GM18498 (cell line): ENCODE measurements around the gene GIN1.
"Not testable (repeated sequence)": the region's sequence is repeated elsewhere in the genome, so short reads cannot be mapped to it uniquely, and the experiment has no call there.

Experiments used
- ATAC-seq: cut with Tn5 transposase; IDR thresholded peaks from one replicate; pipeline ENCODE4 v1.9.1; 2021; ENCODE audit warnings: mild to moderate bottlenecking, moderate library complexity; ENCODE audit not compliant: unreplicated experiment

Gene GIN1, protein sequence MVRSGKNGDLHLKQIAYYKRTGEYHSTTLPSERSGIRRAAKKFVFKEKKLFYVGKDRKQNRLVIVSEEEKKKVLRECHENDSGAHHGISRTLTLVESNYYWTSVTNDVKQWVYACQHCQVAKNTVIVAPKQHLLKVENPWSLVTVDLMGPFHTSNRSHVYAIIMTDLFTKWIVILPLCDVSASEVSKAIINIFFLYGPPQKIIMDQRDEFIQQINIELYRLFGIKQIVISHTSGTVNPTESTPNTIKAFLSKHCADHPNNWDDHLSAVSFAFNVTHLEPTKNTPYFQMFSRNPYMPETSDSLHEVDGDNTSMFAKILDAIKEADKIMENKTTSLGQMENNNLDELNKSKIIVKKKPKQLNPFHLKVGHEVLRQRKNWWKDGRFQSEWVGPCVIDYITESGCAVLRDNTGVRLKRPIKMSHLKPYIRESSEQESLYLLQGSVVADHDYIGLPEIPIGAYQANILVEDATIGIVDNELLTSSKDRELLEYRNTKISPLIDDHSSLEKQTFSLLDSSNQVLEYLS

DNA sequence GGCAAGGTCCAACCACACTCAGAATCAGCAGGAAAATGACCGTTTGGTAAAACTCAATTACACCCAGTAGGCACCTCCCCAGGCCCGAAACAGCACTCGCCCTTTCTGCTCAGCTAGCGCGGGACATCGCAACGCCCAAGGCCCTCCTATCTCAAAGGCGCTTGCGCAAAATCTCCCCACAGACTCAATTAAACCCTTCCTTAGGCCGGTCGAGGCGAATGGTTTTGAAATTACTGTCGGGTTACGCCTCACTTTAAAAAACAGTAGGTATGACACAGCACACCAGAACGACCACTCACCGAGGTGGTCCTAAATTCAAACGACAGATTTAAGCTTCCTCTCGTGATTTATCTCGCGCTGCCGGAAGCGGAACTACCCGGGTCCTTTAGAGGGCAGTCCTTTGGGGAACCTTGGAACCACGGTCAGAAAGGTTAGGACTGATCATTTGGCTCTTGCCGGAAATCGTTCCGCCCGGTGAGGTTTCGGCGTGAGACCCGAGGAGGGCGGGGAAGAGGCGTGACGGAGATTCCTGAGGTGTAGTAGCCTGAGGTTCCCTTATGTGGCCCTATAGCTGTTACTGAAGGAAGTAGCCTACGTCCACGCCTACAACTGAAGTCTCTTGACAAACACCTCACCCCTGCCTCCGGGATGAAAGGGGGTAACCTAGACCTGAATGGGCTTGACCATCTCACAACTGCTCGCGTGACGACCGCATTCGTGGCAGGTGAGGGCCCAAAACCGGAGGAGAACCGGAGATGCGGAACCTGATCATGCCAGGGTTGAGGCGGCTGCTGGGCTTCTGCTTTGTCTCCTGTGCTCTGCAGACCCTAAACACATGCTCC lies at the start of gene GIN1, which contains the start of gene PPIP5K2:
Gene GIN1 (minus strand): TSS at position 374 of the 842 bp plus-strand sequence. CDS start 11,431 bp downstream, outside the sequence.
Gene PPIP5K2 (plus strand): TSS at position 537 of the 842 bp plus-strand sequence. CDS start 9,289 bp downstream, outside the sequence.
- ATAC-seq: peak; percentile 94

DNA sequence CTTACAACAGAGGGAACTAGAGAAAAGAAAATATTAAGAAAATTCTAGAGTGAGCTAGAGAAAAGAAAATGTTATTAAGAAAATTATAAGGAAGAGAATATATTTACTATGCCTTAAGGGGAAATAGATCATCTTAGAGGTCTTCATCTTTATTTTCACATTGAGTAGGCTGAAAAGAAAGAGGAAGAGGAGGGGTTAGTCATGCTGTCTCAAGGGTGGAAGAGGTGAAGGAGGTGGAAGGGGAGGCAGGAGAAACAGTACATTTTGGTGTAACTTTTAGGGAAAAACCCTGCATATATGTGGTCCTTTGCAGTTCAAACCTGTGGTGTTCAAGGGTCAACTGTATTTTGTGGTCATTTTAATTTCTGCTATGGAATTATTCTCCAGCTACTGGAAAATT lies 46.8 kb upstream of the GIN1 start:
- no peak for ATAC-seq

DNA sequence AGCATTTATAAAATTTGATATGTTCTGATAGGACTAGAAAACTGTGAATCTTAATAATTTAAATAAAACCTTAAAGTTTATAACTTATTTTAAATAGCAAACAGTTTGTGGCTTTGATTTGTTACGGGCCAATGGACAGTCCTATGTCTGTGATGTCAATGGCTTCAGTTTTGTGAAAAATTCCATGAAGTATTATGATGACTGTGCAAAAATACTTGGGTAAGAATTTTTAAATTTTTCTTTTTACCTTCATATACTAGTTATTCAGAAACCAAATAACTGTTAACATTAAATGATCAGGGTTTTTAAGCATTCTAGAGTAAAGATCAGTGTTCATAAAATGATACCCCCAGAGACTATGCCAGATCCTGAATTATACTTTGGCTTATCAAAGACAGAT lies 31.2 kb upstream of the GIN1 start:
- ATAC-seq: no peak

DNA sequence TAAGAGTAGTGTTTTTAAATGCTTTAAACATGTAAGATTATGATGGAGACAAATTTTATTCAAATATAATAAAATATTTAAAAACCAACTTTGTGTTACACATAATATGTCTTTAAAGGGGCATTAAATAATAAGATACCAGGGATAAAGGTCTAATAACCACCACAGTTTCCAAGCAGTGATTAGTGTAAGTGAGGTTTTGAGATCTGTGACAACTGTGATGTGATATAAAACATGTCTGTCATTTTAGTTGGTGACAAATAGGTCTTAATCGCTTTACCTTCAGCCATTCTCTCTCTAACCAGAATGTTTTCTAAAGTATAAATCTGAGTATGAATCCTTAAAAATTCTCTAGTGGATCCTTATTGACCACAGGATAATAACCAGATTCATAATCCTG lies 28.3 kb upstream of the GIN1 start:
- no peak for ATAC-seq

DNA sequence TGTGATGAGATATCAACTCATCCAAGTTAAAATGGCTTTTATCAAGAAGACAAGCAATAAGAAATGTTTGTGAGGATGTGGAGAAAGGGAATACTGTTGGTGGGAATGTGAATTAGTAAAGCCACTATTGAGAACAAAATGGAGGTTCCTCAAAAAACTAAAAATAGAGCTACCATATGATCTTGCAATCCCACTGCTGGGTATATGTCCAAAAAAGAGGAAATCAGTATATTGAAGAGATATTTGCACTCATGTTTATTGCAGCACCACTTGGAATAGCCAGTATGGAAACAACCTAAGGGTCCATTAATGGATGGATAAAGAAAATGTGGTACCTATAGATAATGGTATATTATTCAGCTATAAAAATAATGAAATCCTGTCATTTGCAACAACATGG lies 25.3 kb upstream of the GIN1 start:
- ATAC-seq: no peak

DNA sequence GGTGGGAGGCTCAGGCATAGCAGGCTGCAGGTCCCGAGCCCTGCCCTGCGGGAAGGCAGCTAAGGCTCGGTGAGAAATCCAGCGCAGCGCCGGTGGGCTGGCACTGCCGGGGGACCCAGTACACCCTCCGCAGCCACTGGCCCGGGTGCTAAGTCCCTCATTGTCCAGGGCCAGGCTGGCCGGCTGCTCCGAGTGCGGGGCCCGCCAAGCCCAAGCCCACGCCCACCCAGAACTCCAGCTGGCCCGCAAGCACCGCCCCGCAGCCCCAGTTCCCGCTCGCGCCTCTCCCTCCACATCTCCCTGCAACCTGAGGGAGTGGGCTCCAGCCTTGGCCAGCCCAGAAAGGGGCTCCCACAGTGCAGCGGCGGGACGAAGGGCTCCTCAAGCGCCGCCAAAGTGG lies 22.2 kb upstream of the GIN1 start:
- not testable (repeated sequence) for ATAC-seq

DNA sequence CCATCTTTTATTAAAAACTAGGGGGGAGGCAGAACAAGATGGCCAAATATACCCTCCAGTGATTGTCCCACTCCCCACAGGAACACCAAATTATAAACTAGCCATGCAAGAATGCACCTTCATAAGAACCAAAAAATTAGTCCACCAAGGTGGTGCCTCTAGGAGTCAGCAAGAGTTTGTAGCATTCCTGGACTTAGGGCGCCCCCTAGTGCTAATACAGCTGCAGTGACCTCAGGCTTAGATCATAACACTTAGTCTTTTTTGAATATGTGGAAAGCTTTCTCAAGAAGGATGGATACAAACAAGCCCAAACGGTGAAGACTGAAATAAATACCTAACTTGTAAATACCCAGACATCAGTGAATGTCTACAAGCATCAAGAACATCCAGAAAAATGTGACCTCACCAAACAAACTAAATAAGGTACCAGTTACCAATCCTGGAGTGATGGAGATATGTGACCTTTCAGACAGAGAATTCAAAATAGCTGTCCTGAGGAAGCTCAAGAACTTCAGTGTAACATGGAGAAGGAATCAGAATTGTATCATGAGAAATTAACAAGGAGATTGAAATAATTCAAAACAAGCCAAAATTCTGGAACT lies 19.4 kb upstream of the GIN1 start:
- peak; percentile 97 for ATAC-seq

DNA sequence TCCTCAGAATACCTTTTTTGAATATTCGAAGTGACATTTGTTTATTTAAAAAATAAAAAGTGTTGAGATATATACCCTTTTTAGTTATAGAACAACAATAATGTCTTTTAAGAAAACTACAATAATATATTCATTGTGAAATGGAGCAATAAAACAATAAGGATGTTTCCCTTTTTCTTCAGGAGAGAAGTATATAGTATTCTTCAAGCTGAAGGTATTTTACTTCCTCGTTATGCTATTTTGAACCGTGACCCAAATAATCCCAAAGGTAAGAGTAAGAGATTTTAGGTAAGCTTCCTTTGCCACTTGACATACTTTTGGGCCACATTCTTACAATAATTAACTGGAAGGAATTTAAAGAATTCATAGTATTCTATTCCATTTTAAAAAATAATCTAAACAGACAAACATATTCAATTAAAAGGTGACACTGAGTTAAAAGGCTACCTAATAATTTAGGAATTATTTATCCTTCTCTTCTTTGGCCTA lies 18.3 kb upstream of the GIN1 start:
- no peak for ATAC-seq

DNA sequence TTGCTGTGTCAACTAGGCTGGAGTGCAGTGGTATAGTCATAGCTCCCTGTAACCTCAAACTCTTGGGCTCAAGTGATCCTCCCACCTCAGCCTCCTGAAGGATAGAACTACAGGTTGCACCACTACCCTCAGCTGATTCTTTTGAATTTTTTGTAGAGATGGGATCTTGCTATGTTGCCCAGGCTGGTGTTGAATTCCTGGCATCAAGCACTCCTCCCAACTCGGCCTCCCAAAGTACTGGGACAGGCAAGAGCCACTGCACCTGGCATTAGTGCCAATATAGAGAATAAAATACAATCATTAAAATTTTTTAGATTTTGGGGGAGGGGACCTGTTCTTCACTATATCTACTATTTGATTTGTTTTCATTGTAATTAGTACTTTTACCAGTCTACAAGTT lies 15.5 kb upstream of the GIN1 start:
- no peak for ATAC-seq

DNA sequence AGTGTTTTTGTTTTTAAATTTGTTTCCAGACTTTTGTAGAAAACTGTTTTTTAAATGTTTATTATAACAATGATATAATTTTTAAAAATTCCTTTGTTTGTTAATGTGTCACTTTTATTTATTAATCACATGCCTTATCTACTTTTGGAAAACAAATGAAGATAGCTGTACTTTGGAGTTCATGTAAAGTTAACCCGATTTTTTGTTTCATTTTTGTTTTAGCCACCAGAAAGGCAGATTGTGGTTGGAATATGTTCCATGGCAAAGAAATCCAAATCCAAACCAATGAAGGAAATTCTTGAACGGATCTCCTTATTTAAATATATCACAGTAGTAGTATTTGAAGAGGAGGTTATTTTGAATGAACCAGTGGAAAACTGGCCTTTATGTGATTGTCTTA lies 13.3 kb upstream of the GIN1 start:
- ATAC-seq: no peak

DNA sequence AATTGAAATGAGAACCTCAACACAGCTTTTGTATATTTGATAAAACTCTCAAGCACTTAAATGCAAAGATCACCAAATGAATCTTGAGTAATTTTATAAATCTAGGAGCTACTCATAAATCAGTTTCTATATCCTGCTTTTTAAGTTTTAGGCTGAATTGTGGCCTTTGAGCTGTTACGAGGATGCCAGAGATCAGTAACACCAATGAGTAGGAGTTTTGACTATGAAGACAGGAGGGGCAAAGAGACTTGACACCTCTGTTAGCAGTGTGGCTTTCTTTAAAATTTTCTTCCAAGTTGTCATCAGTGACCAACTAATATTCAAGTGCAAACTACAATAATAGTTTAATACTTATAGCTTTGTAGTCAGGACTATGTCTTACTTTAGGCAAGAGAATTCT lies 12.7 kb upstream of the GIN1 start:
- no peak for ATAC-seq

DNA sequence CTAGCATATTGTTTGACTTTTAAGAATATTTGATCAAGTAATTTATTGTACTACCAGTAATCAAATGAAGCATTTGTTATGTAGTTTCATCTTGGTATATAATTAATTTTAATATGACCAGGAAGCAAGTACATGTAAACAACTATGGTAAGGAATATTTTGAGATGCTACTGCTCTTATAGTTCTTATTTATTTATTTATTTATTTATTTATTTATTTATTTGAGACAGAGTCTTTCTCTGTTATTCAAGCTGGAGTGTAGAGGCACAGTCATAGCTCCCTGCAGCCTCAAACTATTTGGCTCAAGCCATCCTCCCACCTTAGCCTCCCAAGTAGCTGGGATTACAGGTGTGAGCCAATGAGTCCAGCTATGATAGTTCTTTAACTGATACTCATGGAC lies 8.3 kb upstream of the GIN1 start:
- no peak for ATAC-seq

DNA sequence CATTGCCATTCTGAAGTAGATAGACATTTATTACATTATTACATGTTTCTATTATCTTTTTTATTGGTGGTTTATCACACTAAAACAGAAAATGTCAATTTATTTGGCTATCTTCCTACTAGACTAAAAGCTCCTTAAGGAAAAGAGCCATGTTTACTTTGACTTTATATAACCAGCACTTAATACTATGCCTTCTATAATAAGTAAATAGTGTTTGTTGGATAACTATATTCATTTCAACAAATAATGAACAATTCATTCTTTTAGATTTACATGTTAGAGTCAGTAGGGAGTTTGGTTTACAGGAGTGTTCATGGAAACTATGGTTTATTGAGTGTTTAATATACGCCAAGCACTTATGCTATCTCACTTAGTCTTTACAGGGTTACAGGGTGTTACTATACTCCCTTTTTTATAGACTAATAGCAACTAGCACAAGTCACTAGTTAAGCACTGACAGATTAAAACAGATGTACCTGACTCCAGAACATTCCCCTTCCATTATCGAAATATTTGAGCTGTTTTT lies 7.4 kb upstream of the GIN1 start:
- no peak for ATAC-seq

DNA sequence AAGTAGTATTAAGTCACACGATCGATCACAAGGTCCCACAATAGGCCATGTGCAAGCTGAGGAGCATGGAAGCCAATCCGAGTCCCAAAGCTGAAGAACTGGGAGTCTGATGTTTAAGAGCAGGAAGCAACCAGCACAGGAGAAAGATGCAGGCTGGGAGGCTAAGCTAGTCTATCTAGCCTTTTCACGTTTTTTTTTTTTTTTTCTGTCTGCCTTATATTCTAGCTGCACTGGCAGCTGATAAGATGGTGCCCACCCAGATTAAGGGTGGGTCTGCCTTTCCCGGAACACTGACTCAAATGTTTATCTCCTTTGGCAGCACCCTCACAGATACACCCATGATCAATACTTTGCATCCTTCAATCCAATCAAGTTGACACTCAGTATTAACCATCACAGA lies 6.6 kb upstream of the GIN1 start:
- ATAC-seq: no peak

DNA sequence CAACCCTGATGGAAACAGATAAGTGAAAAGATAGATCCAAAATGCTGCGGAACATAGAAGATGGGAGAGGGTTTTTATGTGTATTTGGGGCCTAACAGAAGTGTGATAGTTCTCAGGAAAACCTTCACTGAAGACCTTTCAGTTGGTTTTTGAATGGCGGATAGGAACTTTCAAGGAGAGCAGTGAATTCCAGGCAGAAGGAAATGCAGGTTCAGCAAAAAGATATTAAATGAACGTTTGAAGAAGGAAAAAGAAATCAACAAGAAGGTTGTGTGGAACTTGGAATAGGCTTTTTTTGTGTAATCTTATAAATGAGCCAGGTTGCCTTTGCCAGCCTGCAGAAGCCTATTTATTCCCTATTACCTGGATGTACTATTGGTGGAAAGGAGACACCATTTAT lies 2.3 kb upstream of the GIN1 start:
- ATAC-seq: no peak

DNA sequence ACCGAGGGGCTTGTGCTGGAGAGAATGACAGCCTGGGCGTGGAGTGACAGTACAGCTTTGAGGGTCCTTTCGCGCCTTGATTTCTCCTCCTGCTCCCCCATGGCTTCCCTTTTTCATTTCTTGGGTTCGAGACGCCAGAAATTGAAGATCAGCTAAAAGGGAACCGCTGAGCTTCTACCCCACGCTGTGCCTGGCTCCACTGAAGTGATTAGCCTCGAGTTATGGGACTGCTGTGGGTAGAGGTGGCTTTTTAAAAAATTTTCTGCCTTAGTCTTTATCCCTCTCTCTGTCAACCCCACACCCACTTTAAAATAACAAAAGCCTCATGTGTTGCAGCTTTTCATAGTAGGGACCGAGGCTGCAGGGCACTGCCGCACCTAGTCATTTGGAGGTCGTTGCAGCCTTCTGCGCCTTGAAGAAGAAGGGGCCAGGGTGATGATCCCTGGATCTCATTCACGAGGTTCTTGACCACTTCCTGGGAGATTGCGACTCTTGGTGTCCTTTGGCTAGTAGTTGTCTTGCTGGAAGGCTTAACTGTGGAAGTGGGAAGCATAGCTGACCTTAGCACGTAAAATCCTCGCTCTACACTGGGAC lies 766 bp upstream of the GIN1 start:
- ATAC-seq: peak; percentile 1

DNA sequence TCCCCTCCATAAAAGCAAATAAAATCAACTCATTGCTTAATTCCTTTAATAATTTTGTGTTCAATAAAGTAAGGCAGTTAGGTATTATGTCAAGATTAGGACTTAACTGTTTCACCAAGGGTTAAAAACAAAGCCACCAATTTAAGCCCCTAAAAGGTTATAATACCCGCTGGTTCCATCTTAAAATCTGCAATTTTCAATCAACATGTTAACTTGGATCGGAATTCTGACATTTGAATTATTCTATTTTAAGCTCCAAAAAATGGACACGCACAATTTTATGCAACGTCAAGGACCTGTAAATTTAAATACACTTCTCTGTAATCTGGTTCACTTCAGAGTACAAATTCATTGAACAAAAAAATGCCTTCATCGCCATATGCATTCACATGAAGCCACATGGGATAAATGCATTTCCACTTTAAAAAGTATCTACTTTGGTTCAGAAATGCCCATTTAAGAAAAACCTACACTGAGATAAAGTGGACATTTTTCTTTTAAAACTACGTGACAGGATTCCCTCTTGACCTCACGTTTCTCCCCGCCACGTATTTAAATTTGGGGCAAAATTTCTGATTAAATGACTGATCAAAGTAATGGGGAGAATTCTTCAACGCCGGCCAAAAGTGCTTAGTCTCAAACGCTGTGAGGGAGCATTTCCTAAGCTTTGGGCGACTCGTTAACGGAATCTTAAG lies 721 bp downstream of the GIN1 start:
- ATAC-seq: no peak

DNA sequence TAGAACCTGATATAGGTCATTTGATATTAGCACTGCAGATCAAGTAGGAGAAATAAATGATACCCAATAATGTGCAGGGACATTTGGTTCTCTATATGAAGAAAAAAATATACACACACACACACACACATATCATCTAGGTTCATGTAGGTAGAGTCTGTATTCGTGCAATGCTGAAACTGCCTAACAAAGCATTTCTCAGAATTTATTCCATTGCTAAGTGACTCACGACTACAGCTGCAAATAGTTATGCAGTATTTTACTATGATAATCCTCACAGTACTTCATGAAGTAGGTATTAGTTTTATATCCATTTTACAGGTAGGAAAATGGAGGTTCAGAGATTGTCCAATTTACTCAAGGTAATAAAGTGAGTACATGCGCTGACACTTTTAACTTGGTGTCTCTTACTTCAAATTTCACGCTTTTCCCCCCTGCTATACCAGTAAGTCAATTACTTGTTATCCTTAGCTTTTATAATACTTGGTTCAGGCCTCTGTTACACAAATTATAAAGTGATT lies 2.4 kb downstream of the GIN1 start:
- no peak for ATAC-seq

DNA sequence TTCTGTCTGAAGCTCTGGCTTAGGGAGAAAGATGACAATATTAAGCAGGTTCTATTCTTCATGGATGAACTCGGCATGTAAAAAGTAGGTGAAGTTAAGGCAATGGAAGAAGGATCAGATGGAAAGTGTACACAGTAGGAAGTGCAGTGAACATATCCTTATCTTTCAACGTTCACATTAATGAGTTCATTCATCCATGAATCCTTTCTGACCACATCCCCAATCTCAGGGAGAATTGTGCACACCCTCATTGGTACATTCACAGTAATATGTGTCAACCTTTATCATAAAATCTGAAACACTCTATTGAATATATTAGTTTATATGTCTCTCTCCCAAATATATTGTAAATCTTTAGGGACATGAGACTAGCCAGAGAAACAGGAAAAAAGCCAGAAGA lies 5.5 kb downstream of the GIN1 start:
- no peak for ATAC-seq

DNA sequence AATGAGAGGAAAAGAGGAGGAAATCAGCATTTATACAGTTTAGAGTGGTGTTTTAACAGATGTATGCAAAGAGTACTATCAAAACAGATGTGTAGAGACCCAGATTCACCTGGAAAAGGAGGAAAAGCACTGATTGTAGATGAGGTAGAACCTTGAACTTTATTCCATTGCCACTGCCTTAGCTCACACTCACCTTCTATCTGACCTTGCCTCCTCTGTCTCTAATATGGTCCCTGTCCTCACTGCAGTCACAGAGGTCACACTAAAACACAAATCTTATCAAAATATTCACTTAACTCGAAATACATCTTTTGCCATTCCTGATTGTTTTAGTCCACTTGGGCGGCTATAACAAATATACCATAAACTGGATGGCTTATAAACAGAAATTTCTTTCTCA lies 7.0 kb downstream of the GIN1 start:
- ATAC-seq: no peak
